Activated naive CD4-positive, alpha-beta T cell treated with anti-CD3 and anti-CD28 coated beads for 36 hours (primary cell): ENCODE measurements around the gene CCDC7. TPM values are rescaled to one million over a fixed set of nuclear protein-coding genes. Genes with fewer than 3 reads are reported as not detected.
"Not testable (repeated sequence)": the region's sequence is repeated elsewhere in the genome, so short reads cannot be mapped to it uniquely, and the experiment has no call there.

ENCODE experiments used
- CTCF ChIA-PET: fragments of 350-600 bp; sonication (Branson Sonifier 250); formaldehyde crosslinking; loops from one replicate; lab custom pipeline; 2021; ENCODE audit warnings: antibody characterized with exemption; lab: Charles Lee
- DNase-seq: peaks from one replicate; pipeline ENCODE4 v3.0.0-alpha.2; 2020
- H3K27ac Mint-ChIP-seq: one replicate; pipeline ENCODE4 v1.8.0; 2021; ENCODE audit warnings: mild to moderate bottlenecking, mixed read lengths
- H3K27me3 Mint-ChIP-seq: one replicate; pipeline ENCODE4 v1.8.0; 2021; ENCODE audit warnings: low read depth, mixed read lengths
- H3K36me3 Mint-ChIP-seq: one replicate; pipeline ENCODE4 v1.8.0; 2021; ENCODE audit warnings: low read depth, mixed read lengths
- H3K4me1 Mint-ChIP-seq: one replicate; pipeline ENCODE4 v1.8.0; 2021; ENCODE audit warnings: low read depth, mixed read lengths
- H3K4me3 Mint-ChIP-seq: one replicate; pipeline ENCODE4 v1.8.0; 2021; ENCODE audit warnings: mild to moderate bottlenecking, moderate library complexity, mixed read lengths
- H3K9me3 Mint-ChIP-seq: one replicate; pipeline ENCODE4 v1.8.0; 2021; ENCODE audit warnings: mixed read lengths
- intact Hi-C: fragments of 100-400 bp; cut with micrococcal nuclease; formaldehyde crosslinking; loops from one replicate; pipeline ENCODE4 v1.15.1; 2023
- total RNA-seq, 2 experiments: library from RNA; stranded (reverse); gene quantifications; one replicate each; pipeline ENCODE4 v1.2.3, GENCODE V29; 2021

The CCDC7 gene
- total RNA-seq, 2 experiments from 2014 or later = 6.8 to 8.9 TPM

GRCh38 chr10:32516567-32517495 is 70.9 kb downstream of the CCDC7 start:
- Mint-ChIP-seq H3K4me1 (no peaks in the 10 kb centered on the region), H3K27me3 (no peaks in the 10 kb centered on the region), H3K36me3 (peaks cover 13% of the 10 kb centered on the region), H3K27ac (no peak overlapping the region), H3K9me3 (peaks cover 11% of the 10 kb centered on the region), H3K4me3 (no peak overlapping the region)
- no peak for DNase-seq
- CTCF ChIA-PET = no interaction called here
- intact Hi-C loops = no loop called here

- H3K9me3 Mint-ChIP-seq = peaks cover 8% of the 10 kb centered on the region
- no peaks in the 10 kb centered on the region for H3K27me3 Mint-ChIP-seq
- DNase-seq = no peak
- no peak overlapping the region for H3K4me3 Mint-ChIP-seq
- H3K27ac Mint-ChIP-seq = no peak overlapping the region
- H3K36me3 Mint-ChIP-seq = peaks cover 10% of the 10 kb centered on the region
- CTCF ChIA-PET = interaction anchor here (0.7 kb wide), 1 partner anchor 346 kb away, joined by 3 read pairs; no protein-coding TSS in a partner anchor
- intact Hi-C loops = no loop called here
- no peaks in the 10 kb centered on the region for H3K4me1 Mint-ChIP-seq
Measured at GRCh38 chr10:32530231-32530630, 84.3 kb downstream of the CCDC7 start.

DNA sequence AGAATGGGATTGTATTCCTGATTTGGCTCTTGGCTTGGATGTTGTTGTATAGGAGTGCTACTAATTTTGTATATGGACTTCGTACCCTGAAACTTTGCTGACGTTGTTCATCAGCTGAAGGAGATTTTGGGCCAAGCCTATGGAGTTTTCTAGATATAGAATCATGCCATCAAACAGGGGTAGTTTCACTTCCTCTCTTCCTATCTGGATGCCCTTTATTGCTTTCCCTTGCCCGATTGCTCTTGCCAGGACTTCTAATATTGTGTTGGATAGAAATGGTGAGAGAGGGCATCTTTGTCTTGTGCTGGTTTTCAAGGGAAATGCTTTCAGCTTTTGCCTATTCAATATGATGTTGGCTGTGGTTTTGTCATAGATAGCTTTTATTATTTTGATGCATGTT is 92.3 kb downstream of the CCDC7 start:
- Mint-ChIP-seq H3K4me1 (peaks cover 7% of the 10 kb centered on the region), H3K4me3 (no peak overlapping the region), H3K27me3 (no peaks in the 10 kb centered on the region), H3K9me3 (peaks cover 13% of the 10 kb centered on the region), H3K36me3 (peaks cover 11% of the 10 kb centered on the region), H3K27ac (no peak overlapping the region)
- DNase-seq = no peak
- CTCF ChIA-PET = no interaction called here
- intact Hi-C loops = no loop called here

GRCh38 chr10:32540691-32541470 is 94.9 kb downstream of the CCDC7 start:
- CTCF ChIA-PET = no interaction called here
- Mint-ChIP-seq H3K4me1 (peaks cover 7% of the 10 kb centered on the region), H3K27ac (no peak overlapping the region), H3K27me3 (no peaks in the 10 kb centered on the region), H3K36me3 (peaks cover 2% of the 10 kb centered on the region), H3K4me3 (no peak overlapping the region), H3K9me3 (peaks cover 7% of the 10 kb centered on the region)
- intact Hi-C loops = no loop called here
- DNase-seq = no peak

- intact Hi-C loops = no loop called here
- DNase-seq = no peak
- Mint-ChIP-seq H3K4me1 (no peaks in the 10 kb centered on the region), H3K36me3 (peaks cover 21% of the 10 kb centered on the region), H3K4me3 (no peak overlapping the region), H3K27ac (no peak overlapping the region), H3K9me3 (peaks cover 6% of the 10 kb centered on the region), H3K27me3 (no peaks in the 10 kb centered on the region)
- CTCF ChIA-PET = no interaction called here
Measured at GRCh38 chr10:32548208-32548607, 102.3 kb downstream of the CCDC7 start.

GRCh38 chr10:32556783-32557395 is 110.9 kb downstream of the CCDC7 start:
- no peak overlapping the region for H3K4me3 Mint-ChIP-seq
- H3K27ac Mint-ChIP-seq = no peak overlapping the region
- H3K9me3 Mint-ChIP-seq = no peaks in the 10 kb centered on the region
- peaks cover 6% of the 10 kb centered on the region for H3K36me3 Mint-ChIP-seq
- no peaks in the 10 kb centered on the region for H3K4me1 Mint-ChIP-seq
- CTCF ChIA-PET = no interaction called here
- intact Hi-C loops = no loop called here
- no peak for DNase-seq
- no peaks in the 10 kb centered on the region for H3K27me3 Mint-ChIP-seq

- H3K4me3 Mint-ChIP-seq, H3K27ac Mint-ChIP-seq, DNase-seq, H3K9me3 Mint-ChIP-seq, CTCF ChIA-PET, intact Hi-C loops, H3K27me3 Mint-ChIP-seq, H3K4me1 Mint-ChIP-seq, H3K36me3 Mint-ChIP-seq: not testable (repeated sequence)
Measured at GRCh38 chr10:32562695-32563094, 116.8 kb downstream of the CCDC7 start.

DNA sequence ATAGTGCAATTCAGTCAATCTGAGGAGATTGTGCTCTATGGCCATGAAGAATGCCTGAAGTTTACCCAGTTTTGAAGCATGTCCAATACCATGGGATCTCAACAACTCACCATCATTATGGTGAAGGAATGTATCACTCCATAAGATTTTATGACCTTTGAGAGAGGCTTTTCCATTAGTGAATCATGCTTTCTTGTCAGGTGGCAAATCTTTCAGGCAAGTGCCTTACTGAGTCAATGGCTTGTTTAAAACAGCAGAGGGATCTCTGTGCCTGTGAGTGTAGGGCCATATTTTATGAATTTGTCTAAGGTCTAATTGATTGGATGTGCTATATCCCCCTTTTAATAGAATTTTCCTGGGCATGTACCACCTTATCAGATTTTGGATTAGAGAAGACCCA is 131.5 kb downstream of the CCDC7 start:
- no peaks in the 10 kb centered on the region for H3K4me1 Mint-ChIP-seq
- H3K9me3 Mint-ChIP-seq = no peaks in the 10 kb centered on the region
- no peaks in the 10 kb centered on the region for H3K36me3 Mint-ChIP-seq
- H3K27ac Mint-ChIP-seq = no peak overlapping the region
- DNase-seq = no peak
- CTCF ChIA-PET = no interaction called here
- no peak overlapping the region for H3K4me3 Mint-ChIP-seq
- intact Hi-C loops = no loop called here
- no peaks in the 10 kb centered on the region for H3K27me3 Mint-ChIP-seq

DNA sequence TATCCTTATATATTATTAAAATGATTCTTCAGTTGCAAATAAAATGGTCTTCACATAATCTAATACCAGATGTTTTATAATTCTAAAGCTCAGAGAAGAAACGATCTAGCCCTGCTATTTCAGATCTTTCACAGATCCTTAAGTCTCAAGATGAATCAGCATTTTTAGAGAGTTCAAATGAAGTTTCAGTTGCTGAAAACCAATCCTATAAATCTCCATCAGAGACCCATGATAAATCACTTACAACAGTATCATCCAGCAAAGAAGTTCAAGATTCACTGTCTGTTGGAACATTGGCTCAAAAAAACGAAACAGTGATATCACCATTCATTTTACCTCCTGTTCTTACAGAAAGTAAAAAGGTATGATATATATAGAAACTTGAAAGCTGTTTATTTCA is 137.0 kb downstream of the CCDC7 start:
- CTCF ChIA-PET = no interaction called here

GRCh38 chr10:32598022-32598421 is 152.1 kb downstream of the CCDC7 start:
- H3K4me1 Mint-ChIP-seq, intact Hi-C loops, H3K27ac Mint-ChIP-seq, H3K4me3 Mint-ChIP-seq, H3K27me3 Mint-ChIP-seq, DNase-seq: not testable (repeated sequence)
- H3K36me3 Mint-ChIP-seq = peaks cover 52% of the 10 kb centered on the region
- peaks cover 14% of the 10 kb centered on the region for H3K9me3 Mint-ChIP-seq
- CTCF ChIA-PET = interaction anchor here (0.6 kb wide), 1 partner anchor 254 kb away, joined by 3 read pairs; no protein-coding TSS in a partner anchor

More for the DNA sequence above, 137.0 kb downstream of the CCDC7 start:
- Mint-ChIP-seq H3K27ac (no peak overlapping the region), H3K4me3 (no peak overlapping the region), H3K27me3 (no peaks in the 10 kb centered on the region), H3K9me3 (peaks cover 7% of the 10 kb centered on the region), H3K36me3 (peaks cover 14% of the 10 kb centered on the region), H3K4me1 (no peaks in the 10 kb centered on the region)
- intact Hi-C loops = no loop called here
- DNase-seq = no peak

DNA sequence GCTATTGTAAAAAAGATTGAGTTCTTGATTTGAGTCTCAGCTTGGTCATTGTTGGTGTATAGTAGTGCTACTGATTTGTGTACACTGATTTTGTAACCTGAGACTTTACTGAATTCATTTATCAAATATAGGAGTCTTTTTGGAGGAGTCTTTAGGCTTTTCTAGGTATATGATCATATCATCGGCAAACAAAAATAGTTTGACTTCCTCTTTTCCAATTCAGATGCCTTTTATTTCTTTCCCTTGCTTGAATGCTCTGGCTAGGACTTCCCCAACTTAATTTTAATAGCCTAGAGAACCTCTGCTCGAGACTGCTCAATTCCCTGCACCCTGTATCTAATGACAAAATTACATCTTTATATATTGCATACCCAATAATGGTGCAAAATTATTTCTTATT is 154.4 kb downstream of the CCDC7 start:
- H3K27ac Mint-ChIP-seq = no peak overlapping the region
- H3K4me3 Mint-ChIP-seq = no peak overlapping the region
- CTCF ChIA-PET = interaction anchor here (0.6 to 0.7 kb wide), 2 partner anchors 55 to 546 kb away, joined by 4 read pairs; no protein-coding TSS in a partner anchor
- no peak for DNase-seq
- intact Hi-C loops = no loop called here
- no peaks in the 10 kb centered on the region for H3K27me3 Mint-ChIP-seq
- no peaks in the 10 kb centered on the region for H3K4me1 Mint-ChIP-seq
- H3K36me3 Mint-ChIP-seq = peaks cover 53% of the 10 kb centered on the region
- peaks cover 14% of the 10 kb centered on the region for H3K9me3 Mint-ChIP-seq

DNA sequence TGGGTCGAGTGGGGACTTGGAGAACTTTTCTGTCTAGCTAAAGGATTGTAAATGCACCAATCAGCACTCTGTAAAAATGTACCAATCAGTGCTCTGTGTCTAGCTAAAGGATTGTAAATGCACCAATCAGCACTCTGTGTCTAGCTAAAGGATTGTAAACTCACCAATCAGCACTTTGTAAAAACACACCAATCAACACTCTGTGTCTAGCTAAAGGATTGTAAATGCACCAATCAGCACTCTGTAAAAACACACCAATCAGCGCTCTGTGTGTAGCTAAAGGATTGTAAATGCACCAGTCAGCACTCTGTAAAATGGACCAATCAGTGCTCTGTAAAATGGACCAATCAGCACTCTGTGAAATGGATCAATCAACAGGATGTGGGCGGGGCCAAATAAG is 155.6 kb downstream of the CCDC7 start:
- DNase-seq, H3K4me1 Mint-ChIP-seq, H3K4me3 Mint-ChIP-seq, H3K27me3 Mint-ChIP-seq, H3K27ac Mint-ChIP-seq, CTCF ChIA-PET, intact Hi-C loops: not testable (repeated sequence)
- Mint-ChIP-seq H3K36me3 (peaks cover 44% of the 10 kb centered on the region), H3K9me3 (peaks cover 14% of the 10 kb centered on the region)
